NK-92 (cell line): ENCODE data around the gene IL17RD.

Source experiments
- DNase-seq: peaks from one replicate; lab custom pipeline; 2025; ENCODE audit not compliant: unreplicated experiment; lab: John Stamatoyannopoulos, UW

IL17RD gene

DNA sequence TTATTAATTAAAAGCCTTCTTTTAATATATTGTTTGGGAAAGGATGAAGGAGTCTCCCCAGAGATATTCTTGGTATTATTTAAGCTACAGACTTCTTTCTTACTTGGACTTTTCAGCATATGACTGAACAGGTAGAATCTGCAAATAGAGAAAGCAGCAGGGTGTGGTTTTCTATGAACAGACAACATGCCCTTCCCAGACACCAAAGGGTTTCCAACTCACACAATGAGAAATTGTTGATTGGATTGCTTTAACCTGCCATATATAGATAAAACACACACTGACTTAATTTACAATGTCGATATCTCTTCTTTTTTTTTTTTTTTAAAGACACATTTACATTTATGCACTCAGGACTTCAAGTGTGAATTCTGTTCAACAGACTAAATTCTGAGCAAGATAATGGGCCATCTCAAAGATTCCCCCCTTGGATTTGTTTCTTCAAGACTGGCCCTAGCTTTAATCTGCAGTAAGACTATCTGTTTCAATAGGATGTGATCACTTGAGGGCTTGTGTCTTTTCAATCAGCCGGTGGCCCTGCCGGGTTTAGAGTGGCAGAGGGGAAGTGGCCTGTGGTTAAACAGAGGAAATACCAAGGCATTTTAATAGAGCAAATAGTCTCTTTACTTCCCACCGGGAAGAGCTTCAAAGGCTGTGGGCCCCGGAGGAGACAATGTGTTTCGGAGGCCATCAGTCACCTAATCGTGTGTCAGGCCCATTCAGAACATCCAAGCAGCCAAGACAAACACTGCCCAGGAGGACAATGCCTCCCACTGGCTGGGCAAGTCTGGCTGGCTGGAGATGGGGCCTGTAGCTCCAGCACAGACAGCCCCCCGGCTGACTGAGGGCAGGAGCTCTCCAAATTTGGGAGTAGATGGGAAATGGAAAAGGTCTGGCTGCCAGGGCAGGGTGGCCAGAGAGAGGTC lies 6.1 kb downstream of the IL17RD start:
- DNase-seq = no peak

DNA sequence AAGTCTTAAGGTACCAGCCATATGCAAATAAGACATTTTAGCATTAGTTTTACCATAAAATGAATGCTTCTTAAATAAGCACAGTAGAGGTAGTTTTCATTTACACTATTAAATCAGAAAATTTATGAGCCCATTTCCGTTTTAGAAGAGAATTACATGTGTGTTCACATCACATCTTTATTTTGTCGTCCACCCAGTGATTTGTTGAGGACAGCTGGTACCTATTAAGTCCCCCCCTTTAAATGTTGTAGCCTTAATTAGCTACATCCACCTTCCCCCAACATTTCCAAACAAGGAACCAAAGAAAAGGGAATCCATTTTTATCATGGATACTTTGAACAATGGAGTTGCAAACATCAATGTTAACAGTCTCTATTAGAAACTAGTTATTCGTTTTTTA lies 6.8 kb downstream of the IL17RD start:
- DNase-seq = no peak

DNA sequence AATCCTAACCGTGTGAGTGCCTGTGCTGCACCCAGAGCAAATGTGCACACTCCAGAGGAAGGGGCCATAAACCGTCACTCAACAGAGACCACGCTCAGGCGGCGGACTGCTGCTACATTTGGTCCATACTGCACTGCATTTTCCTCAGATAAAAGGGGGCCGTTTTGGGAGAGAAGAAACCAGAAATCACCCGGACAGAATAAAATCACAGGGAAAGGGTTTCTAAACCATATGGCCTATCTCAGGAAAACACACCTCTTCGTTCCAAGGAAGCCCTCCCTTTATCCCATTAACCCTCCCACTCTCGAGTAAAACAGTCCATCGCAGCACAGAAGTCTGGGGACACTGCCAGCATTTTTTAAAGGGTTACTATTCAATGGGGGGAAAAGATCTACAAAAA lies 7.6 kb downstream of the IL17RD start:
- no peak for DNase-seq

DNA sequence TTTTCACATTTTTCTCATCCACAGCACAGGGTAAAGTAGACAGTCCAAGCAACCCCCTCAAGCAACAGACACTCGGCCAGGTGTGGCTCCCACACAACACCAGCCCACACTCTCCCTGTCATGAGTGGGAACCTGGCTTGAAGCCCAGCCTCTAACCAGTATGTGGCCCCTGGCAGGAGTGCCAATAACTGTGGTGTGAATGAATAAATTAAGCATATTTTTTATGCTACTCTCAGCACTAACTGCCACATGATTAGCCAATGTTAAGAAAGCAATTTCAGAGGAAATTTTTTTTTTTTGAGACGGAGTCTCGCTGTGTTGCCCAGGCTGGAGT lies 9.9 kb downstream of the IL17RD start:
- no peak for DNase-seq

- no peak for DNase-seq
Measured at GRCh38 chr3:57154470-57155309, 10.5 kb downstream of the IL17RD start.

GRCh38 chr3:57152151-57153143 lies 12.7 kb downstream of the IL17RD start:
- no peak for DNase-seq

DNA sequence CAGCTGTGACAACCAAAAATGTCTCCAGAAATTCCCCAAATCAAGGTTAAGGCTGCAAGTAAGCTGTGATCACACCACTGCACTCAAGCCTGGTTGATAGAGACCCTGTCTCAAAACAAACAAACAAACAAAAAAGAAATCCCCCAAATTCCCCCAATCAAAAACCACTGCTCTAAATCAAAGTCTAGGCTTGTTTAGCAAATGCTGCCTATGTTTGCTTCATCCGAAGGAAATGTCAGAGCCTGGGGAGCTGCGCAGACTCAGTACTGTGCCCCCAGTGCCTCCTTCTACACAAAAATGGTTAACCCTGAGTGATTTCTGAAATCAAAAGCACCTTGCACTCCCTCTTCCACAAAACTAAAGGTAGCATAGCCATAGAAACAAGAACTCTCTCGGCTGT lies 13.4 kb downstream of the IL17RD start:
- DNase-seq = no peak

DNA sequence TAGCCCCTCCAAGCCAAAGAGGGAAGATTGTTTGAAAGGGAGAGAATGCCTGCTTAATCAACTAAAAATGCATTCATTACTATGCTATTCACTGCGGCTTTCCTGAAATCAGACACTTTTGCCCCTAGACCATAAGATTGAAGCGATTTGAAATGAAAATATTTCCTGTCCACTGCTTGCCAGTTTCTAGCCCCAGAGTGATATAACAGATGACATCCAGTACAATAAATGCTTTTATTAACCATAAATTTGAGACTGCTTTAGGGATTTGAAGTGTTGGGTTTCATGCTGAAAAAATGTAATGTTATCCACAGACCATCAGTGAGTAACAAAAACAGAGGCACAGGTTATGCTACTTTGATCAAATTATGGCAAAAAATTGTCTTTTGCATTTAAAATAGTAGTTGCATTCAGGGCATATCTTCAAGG lies 14.1 kb downstream of the IL17RD start:
- no peak for DNase-seq

DNA sequence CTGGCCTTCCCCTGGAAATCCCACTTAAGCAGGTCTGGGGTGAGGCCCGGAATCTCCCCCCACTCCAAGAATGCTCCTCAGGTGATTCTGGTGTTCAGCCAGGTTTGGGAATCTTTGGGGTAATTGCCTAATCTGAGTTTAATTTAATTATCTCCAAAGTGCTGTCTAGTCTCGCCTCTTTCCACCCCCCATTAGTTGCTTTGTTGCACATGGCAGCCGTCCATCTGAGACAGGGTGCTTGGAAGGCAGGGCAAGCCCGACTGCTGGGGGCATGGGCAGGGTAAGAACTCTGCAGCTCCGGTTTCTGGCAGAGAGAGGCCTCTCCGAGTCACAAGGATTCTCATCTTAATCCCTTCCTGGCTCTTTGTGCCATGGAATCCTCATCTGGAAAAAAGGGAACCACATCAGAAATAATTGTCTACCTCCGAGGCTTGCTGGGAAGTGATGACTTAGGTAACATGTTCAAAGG lies 15.0 kb downstream of the IL17RD start:
- DNase-seq = no peak

DNA sequence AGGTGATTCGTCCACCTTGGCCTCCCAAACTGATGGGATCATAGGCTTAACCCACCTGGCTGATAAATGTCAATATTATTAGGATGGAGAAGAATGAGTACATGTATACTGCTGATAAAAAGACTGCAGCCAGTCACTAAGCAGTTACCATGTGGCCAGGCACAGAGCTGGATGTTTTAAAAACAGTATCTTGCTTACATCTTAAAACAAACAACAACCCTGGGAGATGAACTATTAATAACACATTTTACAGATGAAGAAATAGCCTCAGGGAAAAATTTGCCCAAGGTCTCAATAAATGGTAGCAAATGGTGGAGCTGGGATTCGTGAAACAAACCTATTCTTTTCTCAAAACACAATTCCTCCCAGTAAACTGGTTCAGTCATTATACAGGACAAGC lies 18.1 kb downstream of the IL17RD start:
- no peak for DNase-seq

DNA sequence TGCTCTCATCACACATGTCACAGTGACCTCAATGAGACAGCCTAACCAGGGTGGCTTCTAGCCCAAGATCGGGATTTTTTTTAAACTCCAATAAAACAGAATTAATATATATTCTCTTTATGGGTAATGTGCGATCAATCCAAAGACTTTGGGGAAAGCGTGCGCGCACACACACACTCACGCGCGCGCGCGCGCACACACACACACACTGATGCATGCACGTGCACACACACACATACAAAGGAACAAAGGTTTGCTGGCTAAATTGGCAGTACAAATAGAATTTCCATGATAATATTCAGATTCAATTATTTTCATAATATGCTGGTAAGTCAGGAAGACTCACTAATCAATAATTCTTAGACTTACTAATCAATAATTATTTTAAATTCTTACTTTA lies 19.3 kb downstream of the IL17RD start:
- DNase-seq = no peak

DNA sequence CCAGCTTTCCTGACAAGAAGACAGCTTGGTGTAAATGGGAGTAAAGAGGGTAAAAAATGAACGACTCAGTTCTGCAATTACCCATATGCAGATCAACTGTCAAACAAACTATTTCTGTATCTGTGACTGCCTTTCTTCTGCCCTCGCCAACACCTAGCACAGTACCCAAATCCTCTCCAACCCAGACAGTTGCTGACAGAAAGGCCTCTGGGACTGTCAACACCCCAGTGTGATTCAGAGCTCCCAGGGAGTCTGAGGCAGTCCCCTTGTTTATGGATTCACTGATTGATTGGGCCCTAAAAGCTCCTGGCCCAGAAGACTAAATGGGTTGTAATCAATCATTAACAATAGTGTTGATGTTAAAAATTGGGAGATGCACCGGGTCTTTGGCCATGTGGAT lies 20.2 kb downstream of the IL17RD start:
- DNase-seq = no peak

DNA sequence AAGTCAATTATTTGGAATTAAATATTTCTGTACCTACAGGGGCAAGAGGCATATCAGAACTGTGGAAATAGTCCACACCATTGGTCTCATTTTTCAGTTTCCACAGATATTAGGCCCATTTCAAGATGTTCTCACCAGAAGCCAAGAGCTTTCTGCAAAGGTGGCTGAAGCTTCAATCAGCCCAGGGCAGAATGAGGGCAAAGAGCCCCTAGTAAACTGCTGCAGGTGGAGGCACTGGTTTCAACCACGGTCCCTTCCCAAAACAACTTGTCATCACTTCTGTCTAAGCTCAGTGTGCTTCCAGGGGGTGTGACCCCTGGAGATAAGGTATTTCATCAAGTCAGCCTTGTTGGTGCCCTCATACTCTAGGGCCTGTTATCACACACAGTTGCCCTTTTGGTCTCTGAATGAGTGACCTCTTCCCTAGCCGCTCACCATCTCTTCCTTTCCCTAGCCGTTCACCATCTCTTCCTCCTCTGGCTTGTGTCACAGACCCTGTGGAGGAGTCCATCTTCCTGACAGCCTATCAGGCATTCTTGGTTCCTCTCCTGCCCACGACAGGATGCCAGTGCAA lies 21.2 kb downstream of the IL17RD start:
- no peak for DNase-seq

- no peak for DNase-seq
Measured at GRCh38 chr3:57142411-57142723, 22.8 kb downstream of the IL17RD start.

- DNase-seq = no peak
Measured at GRCh38 chr3:57141719-57142410, 23.3 kb downstream of the IL17RD start.

- no peak for DNase-seq
Measured at GRCh38 chr3:57140894-57141293, 24.3 kb downstream of the IL17RD start.

DNA sequence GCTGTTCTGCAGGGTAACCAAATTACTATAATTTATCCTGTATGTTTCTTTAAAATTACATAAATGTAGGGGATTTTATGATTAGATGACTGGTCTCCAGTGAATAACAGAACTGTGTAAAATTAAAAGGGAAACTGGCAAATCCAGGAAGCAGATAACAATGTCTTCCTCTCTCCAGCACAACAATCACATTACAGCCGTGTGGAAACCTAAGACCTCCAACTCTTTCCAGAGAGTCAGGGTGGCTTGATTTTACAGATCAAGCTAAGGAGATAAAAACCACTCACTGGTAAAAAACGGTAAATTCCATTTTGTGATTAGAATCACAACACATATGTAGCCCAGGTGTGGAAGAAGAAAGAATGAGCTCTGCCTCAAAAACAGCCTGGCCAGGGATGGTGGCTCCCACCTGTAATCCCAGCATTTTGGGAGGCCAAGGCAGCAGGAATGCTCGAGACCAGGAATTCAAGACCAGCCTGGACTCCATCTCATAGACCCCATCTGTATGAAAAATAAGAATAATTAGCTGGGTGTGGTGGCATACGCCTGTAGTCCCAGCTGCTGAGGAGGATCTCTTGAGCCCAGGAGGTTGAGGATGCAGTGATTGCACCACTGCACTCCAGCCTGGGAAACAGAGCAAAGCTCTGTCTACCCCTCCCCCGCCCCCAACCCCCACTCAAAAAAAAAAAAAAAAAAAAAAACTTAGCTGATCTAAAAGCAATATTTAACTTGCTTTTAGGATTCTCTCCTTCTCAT lies 29.0 kb downstream of the IL17RD start:
- no peak for DNase-seq

DNA sequence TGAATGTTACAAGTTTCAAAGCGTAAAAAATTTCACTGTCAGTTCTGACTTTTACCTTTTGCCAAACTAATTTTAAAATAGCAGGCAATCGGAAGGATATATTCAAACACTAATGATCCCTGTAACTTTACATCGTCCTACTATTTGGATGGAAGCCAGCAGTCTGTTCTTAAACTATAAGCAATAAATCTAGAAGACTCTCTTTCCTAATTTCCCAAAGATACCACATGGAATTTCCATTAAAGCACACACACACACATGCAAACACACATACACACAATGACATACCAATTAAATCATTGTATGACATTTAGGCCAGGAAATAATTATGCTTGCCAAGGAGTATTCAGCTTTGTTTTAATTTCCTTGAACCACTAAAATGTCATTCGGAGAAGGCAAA lies 32.0 kb downstream of the IL17RD start:
- DNase-seq = no peak

GRCh38 chr3:57132674-57133073 lies 32.5 kb downstream of the IL17RD start:
- no peak for DNase-seq
